GM18870 (cell line): Measurements from ENCODE around the gene OLFM1.

ENCODE experiments used
- ATAC-seq: cut with Tn5 transposase; IDR thresholded peaks from one replicate; pipeline ENCODE4 v1.9.1; 2021; ENCODE audit warnings: moderate library complexity; ENCODE audit not compliant: unreplicated experiment

The OLFM1 gene

DNA sequence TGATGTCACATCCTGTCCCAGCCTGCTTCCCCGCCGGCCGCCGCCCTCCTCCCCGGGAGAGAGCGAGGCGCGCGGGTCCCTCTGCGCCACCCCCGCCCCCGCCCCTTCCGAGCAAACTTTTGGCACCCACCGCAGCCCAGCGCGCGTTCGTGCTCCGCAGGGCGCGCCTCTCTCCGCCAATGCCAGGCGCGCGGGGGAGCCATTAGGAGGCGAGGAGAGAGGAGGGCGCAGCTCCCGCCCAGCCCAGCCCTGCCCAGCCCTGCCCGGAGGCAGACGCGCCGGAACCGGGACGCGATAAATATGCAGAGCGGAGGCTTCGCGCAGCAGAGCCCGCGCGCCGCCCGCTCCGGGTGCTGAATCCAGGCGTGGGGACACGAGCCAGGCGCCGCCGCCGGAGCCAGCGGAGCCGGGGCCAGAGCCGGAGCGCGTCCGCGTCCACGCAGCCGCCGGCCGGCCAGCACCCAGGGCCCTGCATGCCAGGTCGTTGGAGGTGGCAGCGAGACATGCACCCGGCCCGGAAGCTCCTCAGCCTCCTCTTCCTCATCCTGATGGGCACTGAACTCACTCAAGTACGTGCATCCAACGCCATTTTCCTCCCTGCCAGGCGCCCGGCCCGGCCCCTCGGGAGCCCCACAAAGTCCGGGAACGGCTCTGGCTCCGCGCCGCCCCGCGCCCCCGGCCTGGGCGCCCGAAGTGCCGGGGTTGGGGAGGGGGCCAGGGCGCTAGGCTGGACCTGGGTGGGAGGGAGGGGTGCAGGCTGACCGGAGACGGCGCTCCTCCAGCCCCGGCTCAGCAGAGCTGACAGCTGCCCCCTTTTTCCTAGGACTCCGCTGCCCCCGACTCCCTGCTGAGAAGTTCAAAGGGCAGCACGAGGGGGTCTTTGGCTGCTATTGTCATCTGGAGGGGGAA lies 12.0 kb upstream of the OLFM1 start:
- no peak for ATAC-seq

DNA sequence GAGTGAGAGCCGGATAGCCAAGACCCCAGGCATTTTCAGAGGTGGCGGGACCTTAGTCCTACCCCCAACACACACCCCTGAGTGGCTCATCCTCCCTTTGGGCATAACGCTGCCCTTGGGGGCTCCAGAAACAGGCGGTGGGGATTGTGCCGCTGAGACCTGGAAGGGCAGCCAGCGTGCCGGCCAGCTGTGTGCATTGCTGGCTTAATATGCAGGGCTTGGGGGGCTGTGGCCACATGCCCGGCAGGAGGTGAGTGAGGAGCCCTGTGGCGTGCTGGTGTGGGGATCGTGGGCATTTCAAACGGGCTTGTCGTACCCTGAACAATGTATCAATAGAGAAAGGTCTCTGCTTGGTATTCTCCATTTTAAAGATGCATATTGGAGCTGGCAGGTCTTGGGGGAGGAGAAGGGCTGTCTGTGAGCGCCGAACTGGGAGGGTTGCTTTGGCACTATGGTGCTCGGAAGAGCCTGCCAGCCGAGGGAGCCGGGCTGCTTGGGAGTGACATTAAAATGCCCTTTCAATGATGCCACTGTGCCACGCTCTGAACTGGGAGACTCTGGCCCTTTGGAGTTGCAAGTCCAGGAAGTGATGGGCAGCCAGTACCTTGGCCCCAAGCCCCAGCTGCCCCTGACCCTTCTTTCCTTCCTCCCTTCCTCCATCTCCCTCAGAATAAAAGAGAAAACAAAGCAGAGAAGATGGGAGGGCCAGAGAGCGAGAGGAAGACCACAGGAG lies 11.2 kb upstream of the OLFM1 start:
- ATAC-seq: no peak

DNA sequence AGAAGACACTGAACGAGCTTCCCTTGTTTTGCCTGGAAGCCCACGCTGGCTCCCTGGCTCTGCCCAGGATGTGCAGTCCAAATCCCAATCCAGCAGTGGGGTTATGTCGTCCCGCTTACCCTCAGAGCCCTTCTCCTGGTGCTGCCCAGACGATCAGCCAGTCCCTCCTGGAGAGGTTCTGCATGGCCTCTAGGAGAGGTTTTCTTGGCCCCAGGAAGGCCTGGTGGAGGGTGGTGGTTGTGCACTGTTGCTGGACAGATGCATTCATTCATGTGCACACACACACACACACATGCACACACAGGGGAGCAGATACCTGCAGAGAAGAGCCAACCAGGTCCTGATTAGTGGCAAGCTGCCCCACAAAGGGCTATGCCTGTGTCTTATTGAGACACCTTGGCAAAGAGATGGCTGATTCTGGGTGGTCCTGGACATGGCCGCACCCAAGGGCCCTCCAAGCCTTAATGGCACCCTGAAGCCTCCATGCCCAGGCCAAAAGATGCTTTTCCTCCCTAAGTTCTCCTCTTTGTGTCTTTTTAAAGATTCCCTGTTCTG lies 10.5 kb upstream of the OLFM1 start:
- no peak for ATAC-seq

DNA sequence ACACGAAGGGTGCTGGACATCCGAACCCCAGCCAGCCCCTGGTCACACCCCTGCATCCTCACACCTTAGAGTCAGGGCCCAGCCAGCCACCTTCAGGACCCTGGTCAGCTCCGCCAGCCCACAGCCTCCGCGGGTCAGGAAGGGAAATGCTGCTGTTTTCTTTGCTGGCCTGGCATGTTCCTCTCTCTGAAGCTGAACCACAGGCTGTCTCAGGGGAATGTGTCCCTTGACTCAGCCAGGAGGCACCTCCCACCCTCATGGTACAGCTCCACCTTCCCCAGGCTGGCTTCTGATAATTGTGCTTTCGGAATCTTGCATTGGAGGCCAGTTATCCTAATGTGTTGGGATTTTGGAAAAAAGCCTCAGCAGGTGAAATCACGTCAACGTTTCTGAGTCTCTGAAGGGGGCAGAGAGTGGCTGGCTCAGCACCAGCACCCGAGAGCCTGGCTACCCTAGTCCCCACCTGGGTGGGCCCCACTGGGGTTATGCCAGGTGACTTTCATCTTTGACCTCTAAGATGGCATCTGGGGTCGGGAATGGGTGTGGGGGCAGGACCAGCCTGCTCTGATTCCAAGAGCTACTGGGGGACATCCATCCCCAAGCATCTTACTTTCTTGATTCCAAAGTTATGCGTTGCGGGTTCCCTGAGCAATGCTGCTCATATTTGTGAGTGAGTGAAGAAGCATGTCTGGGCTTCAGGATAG lies 9.8 kb upstream of the OLFM1 start:
- no peak for ATAC-seq

DNA sequence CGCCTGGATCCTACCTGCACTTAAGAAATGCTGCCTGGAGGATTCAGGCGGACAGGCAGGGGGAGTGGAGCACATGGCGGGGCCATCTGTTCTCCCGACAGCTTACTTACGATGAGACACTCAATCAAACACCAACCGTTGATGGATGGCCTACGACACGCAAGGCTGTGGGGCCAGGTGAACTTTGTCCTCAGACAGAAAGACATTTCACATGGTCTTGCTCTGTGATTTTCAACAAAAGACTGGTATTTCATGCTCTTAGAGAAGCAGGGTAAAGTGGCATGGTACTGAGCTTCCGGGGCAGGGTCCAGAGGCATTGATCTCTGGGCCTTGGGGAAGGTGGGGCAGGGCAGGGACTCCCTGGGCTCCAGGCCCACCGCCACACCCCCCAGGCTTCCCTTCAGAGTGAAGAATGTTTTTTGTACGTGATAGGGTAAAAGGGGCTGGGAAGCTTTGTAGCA lies 9.1 kb upstream of the OLFM1 start:
- ATAC-seq: no peak

DNA sequence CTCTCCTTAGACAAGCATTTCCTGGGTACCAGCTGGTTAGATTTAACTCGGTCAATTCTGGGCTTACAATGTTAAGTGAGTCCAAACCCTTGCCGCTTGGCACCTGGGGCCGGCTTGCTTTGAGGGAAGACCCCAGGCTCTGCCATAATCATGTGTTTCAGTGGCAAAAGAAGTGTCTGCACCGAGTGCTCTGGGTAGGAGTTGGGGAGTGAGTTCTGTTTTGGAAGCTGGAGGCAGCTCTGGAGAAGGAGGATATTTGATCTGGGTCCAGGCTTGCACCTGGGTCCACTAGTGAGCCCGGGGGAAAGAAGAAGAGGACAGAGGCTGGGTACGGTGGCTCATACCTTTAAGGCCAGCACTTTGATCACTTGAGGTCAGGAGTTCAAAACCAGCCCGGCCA lies 8.4 kb upstream of the OLFM1 start:
- no peak for ATAC-seq

DNA sequence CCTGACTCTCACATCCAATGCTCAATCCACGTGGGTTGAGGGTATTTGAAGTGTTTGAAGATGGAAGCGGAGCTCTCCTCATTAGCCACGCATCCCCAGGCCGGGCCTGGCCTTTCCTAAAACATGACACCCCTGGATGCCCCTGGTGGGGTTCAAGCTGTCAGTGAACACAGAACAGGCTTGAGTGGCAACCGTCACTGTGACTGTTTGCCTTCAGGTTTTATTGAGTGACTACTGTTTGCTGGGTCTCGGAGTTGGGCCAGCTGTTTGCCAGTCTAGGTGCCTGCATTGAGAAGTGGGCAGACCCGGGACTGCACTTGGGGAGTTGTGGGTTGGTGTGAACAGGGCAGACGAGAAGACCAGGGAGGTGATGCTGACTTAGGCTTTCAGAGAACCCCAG lies 7.8 kb upstream of the OLFM1 start:
- no peak for ATAC-seq

DNA sequence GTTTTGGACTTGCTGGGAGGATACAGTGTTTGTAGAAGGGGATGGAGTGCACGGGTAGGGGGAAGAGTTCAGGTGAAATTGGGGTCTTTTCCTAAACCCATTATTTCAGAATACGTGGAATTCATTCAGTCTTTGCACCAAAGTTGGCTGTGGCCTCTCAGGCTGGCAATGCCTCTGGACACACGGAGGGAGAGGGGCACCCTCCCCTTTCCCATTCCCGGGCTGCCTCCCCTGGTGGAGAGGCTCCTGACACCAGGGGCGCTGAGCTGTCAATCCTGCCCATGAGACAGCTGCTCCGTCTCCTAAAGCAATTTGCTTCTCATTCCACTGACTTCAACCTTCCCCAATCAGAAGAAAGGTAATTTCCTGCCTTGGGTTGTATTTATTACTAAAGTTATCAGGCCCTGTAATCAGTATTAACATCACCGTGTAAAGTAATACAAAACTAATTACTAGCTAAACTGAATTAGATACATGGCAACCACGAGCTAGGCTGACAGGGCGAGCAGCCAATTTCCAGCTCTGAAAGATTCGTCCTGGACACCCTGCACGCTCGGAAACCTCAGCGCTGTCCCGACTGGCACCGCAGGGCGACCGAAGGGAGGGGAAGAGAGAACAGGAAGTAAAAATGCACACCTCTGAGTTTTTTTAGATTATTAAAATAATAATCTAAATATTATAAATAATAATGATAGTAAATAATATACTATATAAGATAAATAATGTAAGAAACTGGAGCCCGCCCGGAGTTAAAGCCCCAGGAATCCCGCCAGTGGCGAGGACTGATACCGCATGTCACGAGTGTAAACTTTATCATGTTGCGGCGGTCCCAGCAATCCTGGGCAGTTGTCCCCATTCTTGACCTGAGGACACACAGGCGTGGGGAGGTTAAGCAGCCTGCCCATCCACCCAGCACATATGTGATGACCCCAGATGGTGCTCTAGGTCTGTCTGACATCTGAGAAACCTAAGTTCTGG lies 6.9 kb upstream of the OLFM1 start:
- no peak for ATAC-seq

DNA sequence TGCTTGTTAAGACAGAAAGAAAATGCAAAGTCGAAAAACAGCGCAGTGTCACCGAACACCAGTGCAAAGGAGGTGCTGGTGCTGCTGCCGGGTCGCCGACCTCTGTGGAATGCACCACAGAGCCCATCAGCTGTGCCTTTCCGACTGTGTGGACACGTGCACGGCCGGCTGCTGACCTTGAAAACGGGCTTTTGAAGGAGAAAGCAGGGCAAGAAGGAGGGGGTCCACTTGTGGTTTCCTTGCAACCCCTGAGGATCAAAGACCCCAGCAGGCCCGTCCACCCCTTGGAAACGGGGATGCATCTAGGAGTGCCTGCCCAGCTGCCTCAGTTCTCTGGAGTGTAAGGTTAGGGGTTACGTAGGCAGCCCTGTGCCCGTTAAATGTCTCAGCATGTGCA lies 6.2 kb upstream of the OLFM1 start:
- no peak for ATAC-seq

DNA sequence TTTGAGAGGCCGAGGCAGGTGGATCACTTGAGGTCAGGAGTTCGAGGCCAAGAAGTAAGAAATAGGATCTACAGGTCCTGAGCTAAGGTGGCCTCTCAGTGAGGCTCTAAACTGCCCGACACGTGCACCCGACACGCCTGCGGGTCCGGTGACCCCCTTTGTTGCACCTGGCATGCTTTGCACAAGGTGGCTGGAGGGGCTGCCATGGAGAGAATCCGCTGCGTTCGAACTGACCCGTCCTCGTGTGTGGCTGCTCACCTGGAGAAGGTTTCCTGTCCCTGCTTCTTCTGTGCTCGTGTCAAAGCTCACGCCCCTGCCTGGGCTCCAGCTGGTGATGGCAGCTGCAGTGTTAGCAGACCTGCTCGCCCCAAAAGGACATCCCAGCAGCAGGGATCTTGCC lies 5.7 kb upstream of the OLFM1 start:
- ATAC-seq: no peak

DNA sequence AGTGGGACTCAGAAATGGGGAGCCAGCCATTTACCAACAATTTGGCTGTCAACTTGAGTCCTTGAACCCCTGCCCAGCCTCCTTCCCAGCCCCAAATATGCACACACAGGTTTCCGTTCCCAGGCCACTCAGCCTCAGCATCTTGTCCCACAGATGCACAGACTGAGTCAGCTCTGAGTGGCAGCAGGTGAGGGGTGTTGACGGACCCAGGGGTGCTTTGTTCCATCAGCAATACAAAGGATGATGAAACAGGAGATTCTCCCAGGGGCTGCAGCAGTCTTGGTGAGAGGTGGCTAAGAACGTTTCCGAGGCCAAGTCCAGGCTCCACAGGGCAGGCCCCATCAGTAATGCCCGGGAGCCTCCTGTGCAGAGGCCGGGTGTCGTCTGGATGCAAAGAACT lies 4.9 kb upstream of the OLFM1 start:
- no peak for ATAC-seq

DNA sequence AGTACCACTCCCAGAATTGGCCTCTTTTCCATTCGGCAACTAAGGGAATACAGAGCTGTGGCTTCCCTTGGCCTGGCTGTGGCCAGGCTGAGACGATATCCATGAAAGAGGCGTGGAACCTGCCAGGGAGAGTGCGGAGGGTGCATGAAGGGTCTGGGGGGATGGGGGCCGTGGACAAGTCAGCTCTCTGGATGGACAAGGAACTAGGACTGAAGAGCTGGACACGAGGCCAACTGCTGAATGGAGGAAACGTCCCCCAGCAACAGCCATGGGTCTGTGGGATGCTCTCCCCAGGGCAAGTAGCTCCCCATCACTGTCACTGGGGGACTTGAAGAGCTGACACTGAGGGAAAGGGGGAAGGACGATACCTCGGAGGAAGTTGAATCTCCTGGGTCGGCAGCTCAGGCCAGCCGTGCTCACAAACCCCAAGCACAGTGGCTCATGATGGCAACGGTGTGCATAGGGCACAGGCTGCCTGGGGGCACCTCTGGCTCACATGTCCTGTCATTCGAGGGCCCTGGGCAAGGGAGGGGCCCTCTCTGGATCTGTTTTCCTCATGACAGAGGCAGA lies 4.1 kb upstream of the OLFM1 start:
- no peak for ATAC-seq

DNA sequence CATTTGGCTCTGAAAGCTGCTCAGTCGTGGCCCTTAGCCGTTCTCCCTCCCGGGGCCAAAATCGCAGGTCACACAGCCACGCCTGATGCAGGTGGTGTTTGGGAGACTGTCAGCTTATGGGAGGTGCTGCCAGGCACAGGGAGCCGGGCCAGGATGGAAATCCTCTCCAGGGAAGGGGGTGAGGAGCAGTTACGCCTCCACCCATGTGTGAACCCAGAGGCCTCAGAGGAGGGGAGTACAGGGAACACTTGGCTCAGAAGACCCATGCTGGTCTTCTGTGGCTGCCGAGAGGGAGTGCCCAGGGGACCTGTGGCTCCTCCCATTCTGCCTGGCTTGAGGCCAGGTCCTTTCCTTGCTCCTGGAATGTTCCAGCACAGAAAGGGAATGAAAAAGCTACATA lies 3.6 kb upstream of the OLFM1 start:
- no peak for ATAC-seq

DNA sequence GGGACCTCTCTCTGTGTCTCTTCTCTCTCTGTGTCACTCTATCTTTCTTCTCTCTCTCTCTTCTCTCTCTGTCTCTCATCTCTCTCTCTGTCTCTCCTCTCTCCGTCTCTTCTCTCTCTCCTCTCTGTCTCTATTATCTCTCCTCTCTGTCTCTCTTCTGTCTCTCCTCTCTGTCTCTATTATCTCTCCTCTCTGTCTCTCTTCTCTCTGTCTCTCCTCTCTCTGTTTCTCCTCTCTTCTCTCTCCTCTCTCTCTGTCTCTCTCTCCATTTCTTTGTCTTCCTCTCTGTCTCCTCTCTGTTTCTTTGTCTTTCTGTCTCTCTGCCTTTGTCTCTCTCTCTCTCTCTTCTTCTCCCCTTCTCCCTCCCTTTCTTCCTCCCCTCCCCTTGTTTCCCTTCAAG lies 3.2 kb upstream of the OLFM1 start:
- no peak for ATAC-seq

DNA sequence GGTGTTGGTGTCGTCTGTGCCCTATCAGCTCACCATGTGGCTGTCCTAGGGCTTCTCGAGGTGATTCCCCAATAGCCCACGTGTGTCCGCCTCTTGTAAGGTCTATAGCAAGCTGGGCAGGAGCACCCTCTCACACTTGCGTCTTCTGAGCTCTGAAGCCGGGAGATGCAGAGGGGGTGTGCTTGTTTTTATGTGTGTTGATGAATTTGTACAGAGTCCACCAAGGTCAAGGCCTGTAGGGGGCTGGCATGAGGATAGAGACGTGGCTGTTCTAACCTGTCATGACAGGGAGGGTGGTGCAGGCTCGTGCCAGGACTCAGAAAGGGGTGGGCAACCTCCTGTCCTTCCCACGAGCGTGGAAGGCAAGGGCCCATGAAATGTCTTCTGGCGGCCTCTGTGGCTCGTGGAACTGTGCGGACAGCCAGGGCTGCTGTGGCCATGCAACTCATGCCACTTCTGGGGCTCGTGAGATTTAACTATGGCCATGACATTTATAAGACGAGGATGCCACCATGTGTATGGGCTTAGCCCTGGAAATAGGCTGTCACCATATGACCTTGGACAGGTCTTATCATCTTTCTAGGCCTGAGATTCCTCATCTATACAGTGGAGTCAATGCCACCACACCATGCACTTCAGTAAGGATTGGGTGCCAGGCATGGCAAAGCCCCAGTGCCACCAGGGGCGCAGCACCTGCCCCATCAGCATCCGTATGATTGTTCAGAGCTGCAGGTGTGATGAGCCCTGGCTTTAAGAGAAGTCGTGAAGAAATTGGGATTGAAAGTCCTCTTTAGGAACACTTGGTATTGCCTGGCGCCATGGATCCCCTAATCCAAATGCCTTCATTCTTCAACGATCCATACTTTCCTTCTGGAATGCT lies 2.3 kb upstream of the OLFM1 start:
- ATAC-seq: no peak

DNA sequence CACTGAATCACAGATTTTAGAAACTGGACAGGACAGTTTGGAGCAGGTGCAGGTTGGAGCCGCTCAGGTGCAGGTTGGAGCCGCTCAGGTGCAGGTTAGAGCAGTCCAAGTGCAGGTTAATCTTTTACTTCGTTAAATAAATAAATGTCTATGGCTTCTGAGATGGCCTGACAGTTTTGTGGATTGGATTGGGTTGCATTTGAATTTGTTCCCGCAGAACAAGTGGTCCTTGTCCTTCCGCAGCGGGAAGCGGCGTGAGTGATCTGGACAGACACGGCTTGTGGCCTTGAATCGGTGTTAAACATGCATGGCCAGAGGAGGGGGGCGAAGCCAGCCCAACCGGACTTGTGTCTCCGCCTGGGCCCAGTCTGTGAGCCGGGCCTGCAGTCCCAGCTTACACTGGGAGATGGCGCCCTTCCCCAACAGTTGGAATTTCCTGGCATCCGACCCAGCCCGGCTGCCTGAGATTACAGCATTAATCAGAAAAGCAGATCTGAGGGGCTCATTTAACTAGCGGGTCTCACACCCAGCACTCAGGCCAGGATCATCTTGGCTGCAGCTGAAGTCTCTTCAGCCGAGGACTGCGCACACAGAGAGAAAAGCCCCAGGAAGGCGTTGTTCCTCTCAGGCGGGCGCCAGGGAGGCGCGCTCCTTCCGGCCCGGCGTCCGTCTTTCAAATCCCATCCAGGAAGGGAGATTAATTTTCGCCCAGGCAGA lies 1.5 kb upstream of the OLFM1 start:
- no peak for ATAC-seq

DNA sequence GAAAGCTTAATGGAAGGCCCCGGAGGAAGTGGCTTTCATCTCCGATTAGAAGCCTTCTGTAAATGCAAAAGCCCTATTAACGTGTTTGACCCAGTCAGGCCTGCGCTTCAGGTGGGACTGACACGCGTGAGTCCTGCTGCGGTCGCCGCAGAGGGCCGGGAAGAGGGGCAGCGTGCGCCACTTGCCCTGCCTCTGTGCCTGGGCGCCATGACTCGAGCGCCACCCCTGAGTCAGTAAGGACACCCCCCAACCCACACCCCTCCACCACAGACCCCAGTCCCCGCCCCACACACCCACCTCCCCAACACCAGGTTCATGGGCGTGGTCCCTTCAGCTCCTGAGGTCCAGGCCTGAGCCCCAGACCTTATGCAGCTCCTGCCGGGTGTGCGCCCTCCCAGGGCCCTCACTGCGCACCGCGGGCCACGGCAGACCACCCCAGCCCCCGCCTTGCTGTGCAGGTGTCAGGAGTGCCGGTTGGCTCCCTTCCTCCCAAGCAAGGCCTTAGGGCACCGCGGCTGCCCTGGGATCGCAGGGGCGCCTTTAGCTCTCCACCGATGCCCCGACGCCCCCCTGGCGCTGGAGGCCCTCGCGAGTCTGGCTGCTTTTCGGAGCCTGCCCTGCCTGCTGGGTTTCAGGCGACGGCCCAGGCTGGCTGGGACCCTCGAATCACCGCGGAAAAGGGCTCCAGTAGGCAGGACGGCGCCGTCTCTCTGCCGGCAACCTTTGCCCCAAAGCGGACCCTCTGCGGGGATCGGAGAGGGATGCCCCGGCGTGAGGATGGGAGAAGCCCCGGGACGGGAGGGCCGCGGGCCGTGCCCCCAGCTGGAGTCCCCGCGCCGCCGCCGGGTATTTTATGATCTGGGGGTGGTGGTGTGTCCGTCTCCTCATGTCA lies 625 bp upstream of the OLFM1 start:
- no peak for ATAC-seq
